Ureter (tissue), 1 donor: ENCODE results near the gene SPANXC. TPM values are rescaled to one million over a fixed set of nuclear protein-coding genes. Genes with fewer than 3 reads are reported as not detected.
"Not testable (repeated sequence)": the region's sequence is repeated elsewhere in the genome, so short reads cannot be mapped to it uniquely, and the experiment has no call there.

Experiments
- DNase-seq: peaks from one replicate; pipeline ENCODE4 v3.0.0-alpha.2; 2020; ENCODE audit warnings: low spot score
- total RNA-seq: library from RNA; stranded (reverse); gene quantifications from one replicate; pipeline ENCODE4 v1.2.4, GENCODE V29; 2023
- donor health status: DM: yes; HTN: yes; CAD: no.

SPANXC gene
- not detected for total RNA-seq

- not testable (repeated sequence) for DNase-seq
These were observed at the start of gene SPANXC for GRCh38 chrX:141242417-141242816. SPANXC (minus strand) TSS chrX:141242517; CDS start chrX:141242457, 60 bp downstream.

GRCh38 chrX:141279476-141279875 lies 37.2 kb upstream of the SPANXC start:
- no peak for DNase-seq

DNA sequence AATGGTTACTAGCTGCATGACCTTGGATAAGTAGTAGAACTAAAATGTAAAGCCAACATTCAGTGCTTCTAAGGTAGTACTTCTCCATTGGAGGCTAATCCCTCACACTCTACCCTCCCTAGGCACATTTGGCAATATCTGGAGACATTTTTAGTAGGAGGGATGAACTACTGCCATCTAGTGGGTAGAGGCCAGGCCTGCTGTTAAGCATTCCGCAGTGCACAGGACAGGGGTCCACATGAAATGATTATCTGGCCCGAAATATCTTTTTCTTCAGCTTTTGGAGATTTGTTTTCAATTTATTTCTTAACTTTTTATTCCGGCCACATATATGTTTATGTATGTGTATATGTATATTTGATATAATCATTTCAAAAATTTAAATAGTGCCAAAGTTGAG lies 36.0 kb upstream of the SPANXC start:
- no peak for DNase-seq

GRCh38 chrX:141258080-141258479 lies 15.8 kb upstream of the SPANXC start:
- no peak for DNase-seq

DNA sequence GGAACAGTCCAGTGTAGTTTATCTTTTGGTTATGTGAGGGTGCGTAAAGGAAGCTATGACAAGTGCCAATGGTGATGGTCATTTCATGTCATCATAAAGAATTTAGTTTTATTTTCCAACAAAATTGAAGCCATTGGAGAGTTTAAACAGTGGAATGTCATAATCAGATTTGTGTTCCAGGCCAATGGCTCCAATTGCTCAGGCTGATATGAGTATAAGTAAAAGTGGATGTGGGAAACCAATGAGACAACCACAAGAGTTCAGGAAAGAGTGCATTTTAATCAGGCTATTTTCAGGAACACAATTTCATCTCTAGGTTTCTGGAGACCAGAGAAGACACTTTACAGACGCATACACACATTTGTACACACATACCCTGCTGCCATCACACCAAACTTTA lies 20.7 kb downstream of the SPANXC start:
- no peak for DNase-seq

DNA sequence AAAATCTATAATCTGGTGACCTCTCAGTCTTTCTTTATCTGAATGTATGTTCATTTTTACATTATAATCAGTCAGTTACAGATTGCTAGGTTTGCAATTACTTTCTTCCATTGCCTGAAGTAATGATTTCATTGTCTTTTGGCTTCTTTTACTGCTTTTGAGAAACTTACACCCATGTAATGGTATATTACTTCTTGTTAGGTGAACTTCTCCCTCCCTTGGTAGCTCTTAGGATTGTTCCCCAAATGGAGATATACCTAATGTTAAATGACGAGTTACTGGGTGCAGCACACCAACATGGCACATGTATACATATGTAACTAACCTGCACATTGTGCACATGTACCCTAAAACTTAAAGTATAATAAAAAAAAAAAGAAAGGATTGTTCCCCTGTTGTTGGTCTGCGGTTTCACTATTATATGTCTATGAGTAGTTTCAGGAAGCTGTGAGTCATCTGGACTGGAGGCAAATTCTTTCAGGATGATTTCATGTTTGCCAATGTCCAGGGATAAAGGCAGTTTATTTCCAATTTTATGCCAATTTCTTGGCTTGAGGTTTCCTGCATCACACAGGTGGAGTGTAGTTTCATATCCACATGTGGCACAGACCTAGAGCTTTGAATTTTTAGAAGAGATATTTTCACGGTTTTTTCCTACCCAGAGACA lies 21.8 kb downstream of the SPANXC start:
- DNase-seq, result no peak

DNA sequence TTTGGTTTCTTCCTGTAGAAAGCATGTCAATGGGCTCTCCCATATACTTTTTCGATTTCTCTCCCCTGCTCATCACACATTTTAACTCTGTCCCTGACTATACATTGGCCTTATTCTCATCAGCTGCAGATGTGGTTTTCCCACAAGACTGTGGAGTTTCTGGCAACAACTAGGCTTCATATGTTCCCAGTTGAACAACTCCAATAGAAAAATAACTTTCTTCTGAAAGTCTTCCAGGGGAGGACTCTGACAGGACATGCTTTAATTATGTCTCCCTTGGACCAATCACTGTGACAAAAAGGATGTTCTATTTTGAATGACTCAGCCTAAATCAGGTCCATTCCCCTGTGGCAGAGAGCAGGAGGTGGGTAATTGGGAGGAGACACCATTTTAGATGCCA lies 28.1 kb downstream of the SPANXC start:
- DNase-seq, result no peak

DNA sequence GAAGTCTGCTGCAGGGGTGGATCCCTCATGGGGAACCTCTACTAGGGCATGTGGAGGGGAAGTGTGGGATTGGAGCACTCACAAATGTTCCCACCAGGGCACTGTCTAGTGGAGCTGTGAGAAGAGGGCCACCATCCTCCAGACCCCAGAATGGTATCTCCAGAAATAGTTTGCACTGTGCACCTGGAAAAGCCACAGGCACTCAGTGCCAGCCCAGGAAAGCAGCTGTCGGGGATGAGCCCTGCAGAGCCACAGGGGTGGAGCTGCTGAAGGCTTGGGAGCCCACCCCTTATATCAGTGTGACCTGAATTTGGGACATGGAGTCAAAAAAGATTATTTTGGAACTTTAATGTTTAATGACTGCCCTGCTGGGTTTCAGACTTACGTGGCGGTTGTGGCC lies 40.4 kb downstream of the SPANXC start:
- no peak for DNase-seq

Other genes starting within 250 kb of the SPANXC start
- gene SPANXB1, start 239.9 kb downstream of the SPANXC start, total RNA-seq, result not detected
- 36.2 TPM for gene LDOC1, start 65.4 kb downstream of the SPANXC start, total RNA-seq